HL-60 (cell line): ENCODE measurements around the gene MBNL1.
A peak's percentile ranks its signal among the peaks of the same experiment; 100 is the strongest.

Experiments
- DNase-seq, 2 experiments: peaks; one replicate each; pipeline ENCODE4 v3.0.0-alpha.2; 2010 to 2020; ENCODE audit warnings: low read depth in 1 of 2, low spot score in 1 of 2
- H3K27ac ChIP-seq: fragments of 250-450 bp; sonication (Bioruptor Pico); replicated peaks from 2 replicates; pipeline ENCODE4 v1.5.1; 2020; ENCODE audit warnings: mild to moderate bottlenecking, moderate library complexity
- H3K27me3 ChIP-seq: fragments of 250-450 bp; sonication (Bioruptor Pico); 2 replicates; pipeline ENCODE4 v1.5.1; 2021; ENCODE audit warnings: mild to moderate bottlenecking, moderate library complexity; ENCODE audit not compliant: insufficient read depth, poor library complexity, severe bottlenecking
- H3K4me3 ChIP-seq: replicated peaks from 2 replicates; pipeline ENCODE4 v1.5.1; 2011; ENCODE audit warnings: mild to moderate bottlenecking, control low read depth, low read length; ENCODE audit not compliant: insufficient read depth
- GABPA ChIP-seq: IDR thresholded peaks from 2 replicates; pipeline ENCODE4 v1.6.1; 2012; ENCODE audit warnings: low read depth
- POLR2AphosphoS5 ChIP-seq: IDR thresholded peaks from 2 replicates; pipeline ENCODE4 v1.6.1; 2012; ENCODE audit warnings: low read depth
- SPI1 ChIP-seq: IDR thresholded peaks from 2 replicates; pipeline ENCODE4 v1.6.1; 2012; ENCODE audit warnings: low read depth, mild to moderate bottlenecking, borderline replicate concordance
- TF ChIP-seq, protein P1 (sequence below): IDR thresholded peaks from 2 replicates; pipeline ENCODE4 v1.6.1; 2012; ENCODE audit warnings: low read depth; ENCODE audit not compliant: insufficient replicate concordance
- TF ChIP-seq, protein P2 (sequence below): IDR thresholded peaks from one replicate; pipeline ENCODE4 v1.5.1; 2011; ENCODE audit warnings: low read length, control low read depth, inconsistent platforms; ENCODE audit not compliant: insufficient read depth

Gene MBNL1

DNA sequence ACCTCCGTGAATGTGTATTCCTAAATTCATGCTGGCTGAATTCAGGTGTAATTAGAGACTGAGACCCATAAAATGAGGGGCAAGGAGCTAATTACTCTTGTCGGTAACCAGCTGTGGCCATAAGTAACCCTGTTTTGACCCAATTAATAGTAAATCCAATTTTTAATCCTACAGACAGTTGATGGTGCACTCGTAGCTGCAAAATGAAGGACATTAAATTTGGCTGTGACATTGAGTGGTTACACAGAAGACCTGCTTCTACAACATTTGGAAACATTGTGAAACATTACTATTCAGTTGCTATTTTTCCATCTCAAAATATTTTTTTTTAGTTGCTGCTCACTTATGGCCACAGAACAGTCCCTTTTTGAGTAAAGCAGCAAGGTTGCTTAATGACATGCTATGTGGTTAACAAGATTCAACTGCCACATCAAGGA lies 33.0 kb downstream of the MBNL1 start:
- peak overlapping the region; percentile 94 for H3K27ac ChIP-seq
- no peaks in the 10 kb centered on the region for H3K27me3 ChIP-seq
- peak; percentile 58 to 59 for DNase-seq
- TF ChIP-seq, protein P1, sequence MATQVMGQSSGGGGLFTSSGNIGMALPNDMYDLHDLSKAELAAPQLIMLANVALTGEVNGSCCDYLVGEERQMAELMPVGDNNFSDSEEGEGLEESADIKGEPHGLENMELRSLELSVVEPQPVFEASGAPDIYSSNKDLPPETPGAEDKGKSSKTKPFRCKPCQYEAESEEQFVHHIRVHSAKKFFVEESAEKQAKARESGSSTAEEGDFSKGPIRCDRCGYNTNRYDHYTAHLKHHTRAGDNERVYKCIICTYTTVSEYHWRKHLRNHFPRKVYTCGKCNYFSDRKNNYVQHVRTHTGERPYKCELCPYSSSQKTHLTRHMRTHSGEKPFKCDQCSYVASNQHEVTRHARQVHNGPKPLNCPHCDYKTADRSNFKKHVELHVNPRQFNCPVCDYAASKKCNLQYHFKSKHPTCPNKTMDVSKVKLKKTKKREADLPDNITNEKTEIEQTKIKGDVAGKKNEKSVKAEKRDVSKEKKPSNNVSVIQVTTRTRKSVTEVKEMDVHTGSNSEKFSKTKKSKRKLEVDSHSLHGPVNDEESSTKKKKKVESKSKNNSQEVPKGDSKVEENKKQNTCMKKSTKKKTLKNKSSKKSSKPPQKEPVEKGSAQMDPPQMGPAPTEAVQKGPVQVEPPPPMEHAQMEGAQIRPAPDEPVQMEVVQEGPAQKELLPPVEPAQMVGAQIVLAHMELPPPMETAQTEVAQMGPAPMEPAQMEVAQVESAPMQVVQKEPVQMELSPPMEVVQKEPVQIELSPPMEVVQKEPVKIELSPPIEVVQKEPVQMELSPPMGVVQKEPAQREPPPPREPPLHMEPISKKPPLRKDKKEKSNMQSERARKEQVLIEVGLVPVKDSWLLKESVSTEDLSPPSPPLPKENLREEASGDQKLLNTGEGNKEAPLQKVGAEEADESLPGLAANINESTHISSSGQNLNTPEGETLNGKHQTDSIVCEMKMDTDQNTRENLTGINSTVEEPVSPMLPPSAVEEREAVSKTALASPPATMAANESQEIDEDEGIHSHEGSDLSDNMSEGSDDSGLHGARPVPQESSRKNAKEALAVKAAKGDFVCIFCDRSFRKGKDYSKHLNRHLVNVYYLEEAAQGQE = no peak
- TF ChIP-seq POLR2AphosphoS5 (peak; percentile 36; the same call in 1 of the 2 replicates), GABPA (no peak), SPI1 (no peak)
- TF ChIP-seq, protein P2, sequence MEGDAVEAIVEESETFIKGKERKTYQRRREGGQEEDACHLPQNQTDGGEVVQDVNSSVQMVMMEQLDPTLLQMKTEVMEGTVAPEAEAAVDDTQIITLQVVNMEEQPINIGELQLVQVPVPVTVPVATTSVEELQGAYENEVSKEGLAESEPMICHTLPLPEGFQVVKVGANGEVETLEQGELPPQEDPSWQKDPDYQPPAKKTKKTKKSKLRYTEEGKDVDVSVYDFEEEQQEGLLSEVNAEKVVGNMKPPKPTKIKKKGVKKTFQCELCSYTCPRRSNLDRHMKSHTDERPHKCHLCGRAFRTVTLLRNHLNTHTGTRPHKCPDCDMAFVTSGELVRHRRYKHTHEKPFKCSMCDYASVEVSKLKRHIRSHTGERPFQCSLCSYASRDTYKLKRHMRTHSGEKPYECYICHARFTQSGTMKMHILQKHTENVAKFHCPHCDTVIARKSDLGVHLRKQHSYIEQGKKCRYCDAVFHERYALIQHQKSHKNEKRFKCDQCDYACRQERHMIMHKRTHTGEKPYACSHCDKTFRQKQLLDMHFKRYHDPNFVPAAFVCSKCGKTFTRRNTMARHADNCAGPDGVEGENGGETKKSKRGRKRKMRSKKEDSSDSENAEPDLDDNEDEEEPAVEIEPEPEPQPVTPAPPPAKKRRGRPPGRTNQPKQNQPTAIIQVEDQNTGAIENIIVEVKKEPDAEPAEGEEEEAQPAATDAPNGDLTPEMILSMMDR = no peak
- peak overlapping the region; percentile 36 for H3K4me3 ChIP-seq

DNA sequence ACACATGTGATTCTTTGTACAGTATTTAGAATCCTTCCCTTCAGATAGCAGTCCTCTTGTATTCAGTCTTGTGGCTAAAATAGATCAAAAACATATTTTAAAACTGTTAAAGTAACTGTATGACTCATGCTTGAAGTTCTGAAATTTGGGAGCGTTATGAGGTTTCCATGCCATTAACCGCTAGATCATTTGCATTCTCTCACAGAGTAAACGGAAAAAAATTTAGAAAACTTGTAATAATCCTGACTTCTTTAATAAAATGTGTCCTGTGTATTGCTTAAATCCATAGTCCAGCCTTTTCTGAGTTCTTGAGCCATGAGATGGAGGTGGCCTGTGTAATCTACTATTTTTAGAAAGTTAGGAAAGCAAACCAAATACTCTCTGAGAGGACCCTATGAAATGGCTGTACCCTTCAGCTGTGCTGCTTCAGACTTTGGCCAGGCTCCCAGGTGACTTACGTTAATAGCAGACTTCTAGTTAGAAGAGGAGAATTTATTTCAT lies 33.8 kb downstream of the MBNL1 start:
- Histone ChIP-seq H3K4me3 (no peak overlapping the region), H3K27ac (peak overlapping the region; percentile 94), H3K27me3 (no peaks in the 10 kb centered on the region)
- no peak for TF ChIP-seq POLR2AphosphoS5
- TF ChIP-seq, protein P2 = no peak
- TF ChIP-seq SPI1 = no peak
- TF ChIP-seq, protein P1 = no peak
- TF ChIP-seq GABPA = no peak
- peak in 1 of 2 experiments; percentile 45 for DNase-seq

DNA sequence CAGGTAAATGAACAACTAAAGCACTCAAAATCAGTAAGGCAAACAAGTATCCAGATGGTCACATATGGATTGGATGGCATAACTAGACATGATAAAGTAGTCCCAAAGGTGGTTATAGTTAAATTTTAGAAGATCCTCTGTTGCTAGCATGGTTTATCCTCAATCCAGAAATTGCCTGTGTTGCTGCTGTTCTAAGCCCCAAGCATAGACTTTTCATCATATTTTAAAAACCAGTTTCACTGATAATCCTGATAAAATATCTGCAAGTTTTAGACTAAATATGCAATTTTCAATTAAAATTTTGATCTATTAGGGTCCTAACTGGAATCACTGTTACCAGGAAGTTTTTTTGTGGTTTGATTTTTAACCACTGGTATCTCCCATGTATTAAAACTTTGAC lies 35.4 kb downstream of the MBNL1 start:
- TF ChIP-seq, protein P1 = no peak
- TF ChIP-seq, protein P2 = no peak
- no peak for TF ChIP-seq POLR2AphosphoS5
- no peak for TF ChIP-seq SPI1
- no peak for TF ChIP-seq GABPA
- Histone ChIP-seq H3K27ac (peak overlapping the region; percentile 94), H3K4me3 (no peak overlapping the region), H3K27me3 (no peaks in the 10 kb centered on the region)
- DNase-seq = no peak
